ENCODE measurements around the gene KLHL8.

GRCh38 chr4:87216469-87216868 is 3.9 kb downstream of the KLHL8 start:
- no peak for TF ChIP-seq ZNF8 (CRISPR knock-in tag; IDR thresholded peaks at IDR 0.05)
- no peak for TF ChIP-seq BACH2 (CRISPR knock-in tag; IDR thresholded peaks at IDR 0.05; ENCODE audit: borderline replicate concordance)
- TF ChIP-seq POU6F1 (CRISPR knock-in tag; IDR thresholded peaks at IDR 0.05; ENCODE audit: borderline replicate concordance, low read depth): no peak
- TF ChIP-seq CSRNP3 (CRISPR knock-in tag; IDR thresholded peaks at IDR 0.05): no peak
